Measurements from ENCODE around the gene MAN1C1. TPM values are rescaled to one million over a fixed set of nuclear protein-coding genes. Genes with fewer than 3 reads are reported as not detected.

MAN1C1 gene
- total RNA-seq, 4 donors from 2014 or later: 11.0 to 20.9 (median 15.9) TPM

DNA sequence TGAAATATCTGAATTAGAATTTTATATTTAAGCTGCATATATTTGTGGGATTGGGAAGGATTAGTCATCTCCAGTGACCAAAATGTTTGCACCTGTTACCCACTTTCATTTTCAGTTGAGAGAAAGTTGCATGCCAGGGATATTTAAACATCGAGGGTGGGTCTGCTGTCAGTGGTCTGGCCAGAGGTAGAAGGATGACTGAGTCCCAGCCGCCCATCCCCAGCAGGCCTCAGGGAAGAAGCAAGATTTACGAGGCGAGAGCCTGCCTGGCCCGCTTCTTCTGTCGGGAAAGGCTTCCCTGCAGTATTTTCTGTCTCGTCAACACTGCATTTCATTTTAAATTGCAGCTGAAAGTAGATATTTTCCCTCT lies 1.4 kb upstream of the MAN1C1 start:
- TF ChIP-seq, protein P1, sequence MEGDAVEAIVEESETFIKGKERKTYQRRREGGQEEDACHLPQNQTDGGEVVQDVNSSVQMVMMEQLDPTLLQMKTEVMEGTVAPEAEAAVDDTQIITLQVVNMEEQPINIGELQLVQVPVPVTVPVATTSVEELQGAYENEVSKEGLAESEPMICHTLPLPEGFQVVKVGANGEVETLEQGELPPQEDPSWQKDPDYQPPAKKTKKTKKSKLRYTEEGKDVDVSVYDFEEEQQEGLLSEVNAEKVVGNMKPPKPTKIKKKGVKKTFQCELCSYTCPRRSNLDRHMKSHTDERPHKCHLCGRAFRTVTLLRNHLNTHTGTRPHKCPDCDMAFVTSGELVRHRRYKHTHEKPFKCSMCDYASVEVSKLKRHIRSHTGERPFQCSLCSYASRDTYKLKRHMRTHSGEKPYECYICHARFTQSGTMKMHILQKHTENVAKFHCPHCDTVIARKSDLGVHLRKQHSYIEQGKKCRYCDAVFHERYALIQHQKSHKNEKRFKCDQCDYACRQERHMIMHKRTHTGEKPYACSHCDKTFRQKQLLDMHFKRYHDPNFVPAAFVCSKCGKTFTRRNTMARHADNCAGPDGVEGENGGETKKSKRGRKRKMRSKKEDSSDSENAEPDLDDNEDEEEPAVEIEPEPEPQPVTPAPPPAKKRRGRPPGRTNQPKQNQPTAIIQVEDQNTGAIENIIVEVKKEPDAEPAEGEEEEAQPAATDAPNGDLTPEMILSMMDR (IDR thresholded peaks at IDR 0.05; ENCODE audit: low read depth): no peak

DNA sequence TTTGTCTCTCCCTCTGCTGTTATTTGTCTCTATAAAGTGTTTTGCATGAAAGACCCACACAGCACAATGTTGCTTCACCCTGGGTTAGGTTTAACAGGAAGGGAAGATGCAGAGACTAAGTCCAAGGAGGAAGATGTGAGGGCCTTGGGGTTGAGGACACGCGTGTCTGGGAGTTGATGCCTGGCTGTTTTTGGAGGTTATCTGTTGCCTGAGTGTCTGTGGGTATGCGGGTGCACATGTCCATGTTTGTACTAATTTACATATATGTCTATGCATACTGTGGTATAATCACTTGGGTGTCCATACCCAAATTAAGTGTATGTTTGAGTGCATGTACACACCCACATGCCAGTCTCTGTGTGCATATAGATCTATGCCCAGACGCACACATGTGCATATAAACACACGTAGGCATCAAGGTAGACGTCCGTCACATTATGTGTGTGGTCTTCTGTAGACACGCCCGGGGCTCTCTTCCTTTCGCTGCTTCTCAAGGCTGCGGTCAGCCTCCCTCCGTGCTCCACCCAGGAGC lies 962 bp upstream of the MAN1C1 start:
- TF ChIP-seq, protein P1 (IDR thresholded peaks at IDR 0.05; ENCODE audit: low read depth): no peak

DNA sequence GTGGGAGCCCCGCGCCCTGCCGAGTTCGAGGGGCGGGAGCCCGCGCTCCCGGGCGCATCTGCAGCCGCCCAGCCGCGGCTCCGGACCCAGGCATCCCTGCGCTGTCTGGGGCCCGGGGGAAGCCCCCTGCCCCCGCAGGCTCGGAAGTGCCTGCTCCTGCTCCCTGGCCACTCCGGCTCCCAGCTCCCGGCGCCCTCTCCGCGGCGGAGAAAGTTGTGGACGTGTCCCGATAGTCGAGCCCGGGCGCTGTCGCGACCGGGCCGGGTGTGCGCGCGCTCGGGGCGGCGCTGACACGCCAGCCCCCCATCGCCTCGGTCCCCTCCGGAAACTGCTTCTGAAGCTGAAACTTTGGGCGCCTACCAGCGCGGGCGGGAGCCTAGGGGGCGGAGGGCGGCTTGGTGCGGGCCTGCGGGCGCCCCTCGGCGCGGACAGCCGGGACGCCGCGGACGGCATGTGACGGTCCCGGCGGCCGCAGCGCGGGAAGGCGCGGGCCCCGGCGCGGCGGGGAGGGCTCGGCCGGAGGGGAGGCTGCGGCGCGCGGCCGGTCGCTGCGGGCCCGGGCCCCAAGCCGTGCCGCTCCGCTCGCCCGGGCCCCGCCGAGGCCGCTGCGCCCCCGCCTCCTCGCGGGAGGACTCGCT lies 515 bp downstream of the MAN1C1 start:
- TF ChIP-seq, protein P1 (IDR thresholded peaks at IDR 0.05; ENCODE audit: low read depth): no peak

DNA sequence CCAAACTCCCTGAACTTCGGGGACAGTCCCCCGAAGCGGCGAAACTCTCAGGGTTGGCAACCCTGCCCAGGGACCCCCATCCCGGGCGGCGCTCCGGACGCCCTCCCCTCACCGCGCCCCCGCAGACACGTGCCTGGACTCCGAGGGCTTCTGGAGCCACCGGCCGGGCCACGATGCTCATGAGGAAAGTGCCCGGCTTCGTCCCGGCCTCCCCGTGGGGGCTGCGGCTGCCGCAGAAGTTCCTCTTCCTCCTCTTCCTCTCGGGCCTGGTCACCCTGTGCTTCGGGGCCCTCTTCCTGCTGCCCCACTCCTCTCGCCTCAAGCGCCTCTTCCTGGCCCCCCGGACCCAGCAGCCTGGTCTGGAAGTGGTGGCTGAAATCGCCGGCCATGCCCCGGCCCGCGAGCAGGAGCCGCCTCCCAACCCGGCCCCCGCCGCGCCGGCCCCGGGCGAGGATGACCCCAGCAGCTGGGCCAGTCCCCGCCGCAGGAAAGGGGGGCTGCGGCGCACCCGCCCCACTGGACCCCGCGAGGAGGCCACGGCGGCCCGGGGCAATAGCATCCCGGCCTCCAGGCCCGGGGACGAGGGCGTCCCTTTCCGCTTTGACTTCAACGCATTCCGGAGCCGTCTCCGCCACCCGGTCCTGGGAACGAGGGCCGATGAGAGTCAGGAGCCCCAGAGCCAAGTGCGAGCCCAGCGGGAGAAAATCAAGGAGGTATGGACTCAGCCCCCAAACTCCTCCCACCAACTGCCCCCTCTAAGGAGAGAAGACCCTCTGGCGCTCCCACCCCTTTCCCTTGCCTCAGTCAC lies 1.2 kb downstream of the MAN1C1 start:
- TF ChIP-seq, protein P1 (IDR thresholded peaks at IDR 0.05; ENCODE audit: low read depth): no peak

DNA sequence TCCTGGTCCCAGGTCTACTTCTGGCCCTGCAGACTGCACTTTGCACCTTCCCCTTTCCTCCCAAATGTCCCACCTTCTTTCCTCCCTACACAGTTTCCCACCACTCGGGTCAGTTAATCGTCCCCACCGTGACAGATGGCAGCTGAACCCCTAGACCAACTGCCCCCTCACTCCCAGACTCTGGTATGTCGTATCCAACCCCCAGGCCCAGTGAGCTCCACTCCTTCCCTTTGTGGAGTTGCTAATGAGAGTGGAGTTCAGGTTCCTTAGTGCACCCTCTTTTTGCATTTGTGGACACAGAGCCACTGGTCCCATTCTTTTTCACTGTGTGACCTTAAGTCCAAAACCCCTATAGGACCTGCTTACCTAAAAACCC lies 1.8 kb downstream of the MAN1C1 start:
- TF ChIP-seq, protein P1 (IDR thresholded peaks at IDR 0.05; ENCODE audit: low read depth): no peak

DNA sequence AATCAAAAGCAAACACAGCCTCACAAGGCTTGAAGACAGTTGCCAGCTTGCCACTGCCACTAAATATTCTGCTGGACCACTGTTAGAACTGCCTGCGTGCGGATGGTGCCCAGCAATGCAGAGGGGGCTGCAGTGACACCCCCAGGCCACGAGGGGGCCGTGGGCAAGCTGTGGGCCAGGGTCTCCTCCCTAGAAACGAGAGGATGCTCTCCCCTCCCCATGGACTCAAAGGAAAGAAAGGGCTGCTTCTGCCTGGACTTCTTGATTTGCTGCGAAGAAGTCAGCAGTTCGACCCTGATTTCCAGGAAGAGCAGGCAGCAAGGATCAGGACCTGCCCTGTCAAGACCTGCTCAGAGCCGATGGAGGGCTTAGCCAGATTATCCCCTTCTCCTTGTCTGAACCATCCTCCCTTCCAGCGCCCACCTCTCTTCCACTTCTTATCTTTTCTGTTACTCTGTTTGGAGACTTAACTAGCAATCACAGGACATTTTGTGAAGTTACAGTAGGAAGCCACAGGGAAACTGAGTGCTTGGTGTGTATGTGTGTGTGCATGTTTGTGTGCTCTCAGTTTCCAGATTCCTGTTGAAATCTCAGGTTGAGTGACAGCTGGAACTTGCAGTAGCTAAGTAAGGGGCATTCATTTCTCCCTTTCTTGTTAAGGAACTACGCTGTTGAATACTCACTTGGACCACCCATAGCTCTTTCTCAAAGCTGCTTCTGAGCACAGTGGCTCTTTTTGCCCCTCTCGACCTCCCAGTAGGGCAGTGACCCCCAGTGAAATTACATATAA lies 2.7 kb downstream of the MAN1C1 start:
- TF ChIP-seq, protein P1 (IDR thresholded peaks at IDR 0.05; ENCODE audit: low read depth): no peak

DNA sequence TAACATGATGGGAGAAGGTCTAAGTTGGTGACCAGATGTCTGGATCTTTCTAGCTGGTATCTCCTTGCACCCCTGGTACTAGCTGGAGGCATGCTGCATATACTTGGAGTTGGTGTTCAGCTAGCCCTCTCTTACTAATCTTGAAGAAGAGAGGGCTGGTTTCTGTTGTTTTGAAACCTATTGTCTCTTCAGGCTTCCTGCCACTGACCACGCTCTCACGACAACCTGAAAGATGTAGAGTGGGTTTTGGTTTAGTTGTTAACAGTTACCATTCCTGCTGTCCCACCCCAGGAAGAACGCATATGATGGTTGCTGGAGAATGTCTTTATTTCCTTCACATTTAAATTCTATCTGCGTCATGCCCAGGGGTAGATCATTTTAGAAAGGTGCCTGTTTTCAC lies 3.6 kb downstream of the MAN1C1 start:
- TF ChIP-seq, protein P1 (IDR thresholded peaks at IDR 0.05; ENCODE audit: low read depth): no peak

Measured in subcutaneous adipose tissue (tissue), 4 donors.